ENCODE data around the gene NANS. TPM values are rescaled to one million over a fixed set of nuclear protein-coding genes. Genes with fewer than 3 reads are reported as not detected.

NANS gene
- total RNA-seq, 1 experiment from 2014 or later = 48.9 TPM

DNA sequence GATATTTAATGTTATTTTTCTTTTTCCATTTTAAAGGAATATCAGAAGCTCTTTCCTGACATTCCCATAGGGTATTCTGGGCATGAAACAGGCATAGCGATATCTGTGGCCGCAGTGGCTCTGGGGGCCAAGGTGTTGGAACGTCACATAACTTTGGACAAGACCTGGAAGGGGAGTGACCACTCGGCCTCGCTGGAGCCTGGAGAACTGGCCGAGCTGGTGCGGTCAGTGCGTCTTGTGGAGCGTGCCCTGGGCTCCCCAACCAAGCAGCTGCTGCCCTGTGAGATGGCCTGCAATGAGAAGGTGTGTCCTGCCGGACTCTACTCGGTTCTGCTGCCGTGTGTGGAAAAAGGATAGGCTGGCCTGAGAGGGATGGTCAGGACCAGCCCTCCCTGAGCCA lies 24.2 kb downstream of the NANS start:
- no peak overlapping the region for H3K9ac ChIP-seq (ENCODE audit: low read length)
- intact Hi-C loops (cut with micrococcal nuclease) = loop anchor here (10.0 kb wide), 1 partner anchor 64 kb away; no protein-coding TSS in a partner anchor
- no peaks in the 10 kb centered on the region for H3K27me3 ChIP-seq (ENCODE audit: insufficient read depth, low read length)
- no TSS peak for BruUV-seq (replicated peaks)
- H3K4me3 ChIP-seq (replicated peaks in 1 of 2; ENCODE audit: low read depth in 1 of 2, low read length in 2 of 2) = no peak overlapping the region
- ChIA-PET CTCF (no interaction called here), RAD21 (ENCODE audit: low non-redundant PET in 1 of 2, low total read pairs in 2 of 2, uncharacterized antibody in 2 of 2, unreplicated experiment in 2 of 2) (no interaction called here), POLR2A (no interaction called here)
- H3K36me3 ChIP-seq (ENCODE audit: control insufficient read depth in 1 of 2, insufficient read depth in 2 of 2, low read length in 2 of 2) = peaks cover 30 to 52% of the 10 kb centered on the region in 2 experiments
- H4K20me1 ChIP-seq (ENCODE audit: insufficient read depth) = no peaks in the 10 kb centered on the region
- H3K9me2 ChIP-seq (ENCODE audit: insufficient read depth) = no peaks in the 10 kb centered on the region
- peak overlapping the region; percentile 17; the same call in 1 of the 2 replicates for H3K4me2 ChIP-seq (ENCODE audit: low read length)
- no peak overlapping the region for H3K27ac ChIP-seq (ENCODE audit: low read depth, low read length)
- ATAC-seq (no peak), DNase-seq (ENCODE audit: low read depth, low spot score) (no peak)
- peaks cover 13% of the 10 kb centered on the region for H3K79me2 ChIP-seq (ENCODE audit: insufficient read depth, low read length)
- no peak for TF ChIP-seq SP1 (IDR thresholded peaks at IDR 0.05; ENCODE audit: low read depth)
- no peak for TF ChIP-seq CEBPB (IDR thresholded peaks at IDR 0.05; ENCODE audit: low read depth)
- TF ChIP-seq POLR2A (IDR thresholded peaks at IDR 0.05; ENCODE audit: borderline replicate concordance, extremely low read depth, insufficient read depth, insufficient read length) = no peak
- TF ChIP-seq RAD21 (IDR thresholded peaks at IDR 0.05; ENCODE audit: low read depth) = no peak
- TF ChIP-seq EZH2phosphoT487 (IDR thresholded peaks at IDR 0.05; ENCODE audit: borderline replicate concordance) = no peak
- no peak for TF ChIP-seq TCF7L2 (IDR thresholded peaks at IDR 0.05; ENCODE audit: borderline replicate concordance, extremely low read depth, insufficient read depth, insufficient read length)
- no peak for TF ChIP-seq EGR1 (IDR thresholded peaks at IDR 0.05; ENCODE audit: low read depth)
- no peak for TF ChIP-seq YY1 (IDR thresholded peaks at IDR 0.05; ENCODE audit: extremely low read depth, insufficient replicate concordance, low read depth, low read length)
- no peak for TF ChIP-seq POLR2AphosphoS5 (IDR thresholded peaks at IDR 0.05; ENCODE audit: low read depth, low read length)
- TF ChIP-seq, protein P1, sequence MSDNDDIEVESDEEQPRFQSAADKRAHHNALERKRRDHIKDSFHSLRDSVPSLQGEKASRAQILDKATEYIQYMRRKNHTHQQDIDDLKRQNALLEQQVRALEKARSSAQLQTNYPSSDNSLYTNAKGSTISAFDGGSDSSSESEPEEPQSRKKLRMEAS (IDR thresholded peaks at IDR 0.05) = no peak
- TF ChIP-seq ZFX (IDR thresholded peaks at IDR 0.05) = no peak
- no peak for TF ChIP-seq SIN3A (IDR thresholded peaks at IDR 0.05; ENCODE audit: low read depth)
- TF ChIP-seq CBX3 (IDR thresholded peaks at IDR 0.05; ENCODE audit: low read depth) = no peak
- no peak for TF ChIP-seq FOSL1 (IDR thresholded peaks at IDR 0.05; ENCODE audit: low read depth)
- TF ChIP-seq, protein P2, sequence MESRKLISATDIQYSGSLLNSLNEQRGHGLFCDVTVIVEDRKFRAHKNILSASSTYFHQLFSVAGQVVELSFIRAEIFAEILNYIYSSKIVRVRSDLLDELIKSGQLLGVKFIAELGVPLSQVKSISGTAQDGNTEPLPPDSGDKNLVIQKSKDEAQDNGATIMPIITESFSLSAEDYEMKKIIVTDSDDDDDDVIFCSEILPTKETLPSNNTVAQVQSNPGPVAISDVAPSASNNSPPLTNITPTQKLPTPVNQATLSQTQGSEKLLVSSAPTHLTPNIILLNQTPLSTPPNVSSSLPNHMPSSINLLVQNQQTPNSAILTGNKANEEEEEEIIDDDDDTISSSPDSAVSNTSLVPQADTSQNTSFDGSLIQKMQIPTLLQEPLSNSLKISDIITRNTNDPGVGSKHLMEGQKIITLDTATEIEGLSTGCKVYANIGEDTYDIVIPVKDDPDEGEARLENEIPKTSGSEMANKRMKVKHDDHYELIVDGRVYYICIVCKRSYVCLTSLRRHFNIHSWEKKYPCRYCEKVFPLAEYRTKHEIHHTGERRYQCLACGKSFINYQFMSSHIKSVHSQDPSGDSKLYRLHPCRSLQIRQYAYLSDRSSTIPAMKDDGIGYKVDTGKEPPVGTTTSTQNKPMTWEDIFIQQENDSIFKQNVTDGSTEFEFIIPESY (IDR thresholded peaks at IDR 0.05; ENCODE audit: extremely low read depth, insufficient replicate concordance, low read length) = no peak
- TF ChIP-seq, protein P3, sequence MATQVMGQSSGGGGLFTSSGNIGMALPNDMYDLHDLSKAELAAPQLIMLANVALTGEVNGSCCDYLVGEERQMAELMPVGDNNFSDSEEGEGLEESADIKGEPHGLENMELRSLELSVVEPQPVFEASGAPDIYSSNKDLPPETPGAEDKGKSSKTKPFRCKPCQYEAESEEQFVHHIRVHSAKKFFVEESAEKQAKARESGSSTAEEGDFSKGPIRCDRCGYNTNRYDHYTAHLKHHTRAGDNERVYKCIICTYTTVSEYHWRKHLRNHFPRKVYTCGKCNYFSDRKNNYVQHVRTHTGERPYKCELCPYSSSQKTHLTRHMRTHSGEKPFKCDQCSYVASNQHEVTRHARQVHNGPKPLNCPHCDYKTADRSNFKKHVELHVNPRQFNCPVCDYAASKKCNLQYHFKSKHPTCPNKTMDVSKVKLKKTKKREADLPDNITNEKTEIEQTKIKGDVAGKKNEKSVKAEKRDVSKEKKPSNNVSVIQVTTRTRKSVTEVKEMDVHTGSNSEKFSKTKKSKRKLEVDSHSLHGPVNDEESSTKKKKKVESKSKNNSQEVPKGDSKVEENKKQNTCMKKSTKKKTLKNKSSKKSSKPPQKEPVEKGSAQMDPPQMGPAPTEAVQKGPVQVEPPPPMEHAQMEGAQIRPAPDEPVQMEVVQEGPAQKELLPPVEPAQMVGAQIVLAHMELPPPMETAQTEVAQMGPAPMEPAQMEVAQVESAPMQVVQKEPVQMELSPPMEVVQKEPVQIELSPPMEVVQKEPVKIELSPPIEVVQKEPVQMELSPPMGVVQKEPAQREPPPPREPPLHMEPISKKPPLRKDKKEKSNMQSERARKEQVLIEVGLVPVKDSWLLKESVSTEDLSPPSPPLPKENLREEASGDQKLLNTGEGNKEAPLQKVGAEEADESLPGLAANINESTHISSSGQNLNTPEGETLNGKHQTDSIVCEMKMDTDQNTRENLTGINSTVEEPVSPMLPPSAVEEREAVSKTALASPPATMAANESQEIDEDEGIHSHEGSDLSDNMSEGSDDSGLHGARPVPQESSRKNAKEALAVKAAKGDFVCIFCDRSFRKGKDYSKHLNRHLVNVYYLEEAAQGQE (IDR thresholded peaks at IDR 0.05; ENCODE audit: low read depth) = no peak
- no peak for TF ChIP-seq JUND (IDR thresholded peaks at IDR 0.05)
- TF ChIP-seq, protein P4, sequence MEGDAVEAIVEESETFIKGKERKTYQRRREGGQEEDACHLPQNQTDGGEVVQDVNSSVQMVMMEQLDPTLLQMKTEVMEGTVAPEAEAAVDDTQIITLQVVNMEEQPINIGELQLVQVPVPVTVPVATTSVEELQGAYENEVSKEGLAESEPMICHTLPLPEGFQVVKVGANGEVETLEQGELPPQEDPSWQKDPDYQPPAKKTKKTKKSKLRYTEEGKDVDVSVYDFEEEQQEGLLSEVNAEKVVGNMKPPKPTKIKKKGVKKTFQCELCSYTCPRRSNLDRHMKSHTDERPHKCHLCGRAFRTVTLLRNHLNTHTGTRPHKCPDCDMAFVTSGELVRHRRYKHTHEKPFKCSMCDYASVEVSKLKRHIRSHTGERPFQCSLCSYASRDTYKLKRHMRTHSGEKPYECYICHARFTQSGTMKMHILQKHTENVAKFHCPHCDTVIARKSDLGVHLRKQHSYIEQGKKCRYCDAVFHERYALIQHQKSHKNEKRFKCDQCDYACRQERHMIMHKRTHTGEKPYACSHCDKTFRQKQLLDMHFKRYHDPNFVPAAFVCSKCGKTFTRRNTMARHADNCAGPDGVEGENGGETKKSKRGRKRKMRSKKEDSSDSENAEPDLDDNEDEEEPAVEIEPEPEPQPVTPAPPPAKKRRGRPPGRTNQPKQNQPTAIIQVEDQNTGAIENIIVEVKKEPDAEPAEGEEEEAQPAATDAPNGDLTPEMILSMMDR (IDR thresholded peaks at IDR 0.05 in 2 of 3, conservative IDR thresholded peaks at IDR 0.05 in 1 of 3; ENCODE audit: borderline replicate concordance in 1 of 3, insufficient read depth in 1 of 3, low read depth in 2 of 3, low read length in 2 of 3) = no peak
- no peak for TF ChIP-seq ELF1 (IDR thresholded peaks at IDR 0.05; ENCODE audit: borderline replicate concordance, low read depth)
- peaks cover 0 to 10% of the 10 kb centered on the region in 2 experiments; a peak in 2 of 4 replicates for H3K4me1 ChIP-seq (ENCODE audit: control insufficient read depth in 1 of 2, insufficient read depth in 2 of 2, low read length in 2 of 2)
- H3K9me3 ChIP-seq (ENCODE audit: control insufficient read depth in 1 of 2, insufficient read depth in 1 of 2, low read depth in 1 of 2, low read length in 2 of 2) = no peaks in the 10 kb centered on the region
- H2AFZ ChIP-seq (ENCODE audit: low read depth, low read length, poor library complexity, severe bottlenecking) = no peak overlapping the region

All from HCT116 (cell line).